Activated T-helper 1 cell treated with Interleukin-2 at 50 U/mL for 16 hours (primary cell): ENCODE data around the gene CCDC117.
"Not testable (repeated sequence)": the region's sequence is repeated elsewhere in the genome, so short reads cannot be mapped to it uniquely, and the experiment has no call there.

Experiments
- DNase-seq: peaks from one replicate; pipeline ENCODE4 v3.0.0-alpha.2; 2020; ENCODE audit warnings: low read depth

CCDC117 gene

GRCh38 chr22:28772633-28773460 lies at the start of gene CCDC117:
CCDC117 (plus strand) TSS chr22:28772695; CDS start chr22:28772850, 155 bp downstream.
- peak; percentile 83 for DNase-seq

- no peak for DNase-seq
Measured at GRCh38 chr22:28728002-28728401, 44.5 kb upstream of the CCDC117 start.

- no peak for DNase-seq
Measured at GRCh38 chr22:28728621-28729313, 43.7 kb upstream of the CCDC117 start.

GRCh38 chr22:28730179-28730578 lies 42.3 kb upstream of the CCDC117 start:
- DNase-seq: no peak

- no peak for DNase-seq
Measured at GRCh38 chr22:28734393-28734792, 38.1 kb upstream of the CCDC117 start.

GRCh38 chr22:28736301-28737155 lies 36.0 kb upstream of the CCDC117 start:
- no peak for DNase-seq

GRCh38 chr22:28737701-28738100 lies 34.8 kb upstream of the CCDC117 start:
- no peak for DNase-seq

GRCh38 chr22:28738876-28739275 lies 33.6 kb upstream of the CCDC117 start:
- not testable (repeated sequence) for DNase-seq

- no peak for DNase-seq
Measured at GRCh38 chr22:28741200-28741784, 31.2 kb upstream of the CCDC117 start.

- DNase-seq: peak; percentile 93
Measured at GRCh38 chr22:28741785-28742561, 30.5 kb upstream of the CCDC117 start, which contains the start of the genes CHEK2 and HSCB. CHEK2 (minus strand) TSS chr22:28741820; CDS start chr22:28734721, 7,099 bp downstream. HSCB (plus strand) TSS chr22:28742039; CDS start chr22:28742096, 57 bp downstream.

- DNase-seq: no peak
Measured at GRCh38 chr22:28742562-28742962, 29.9 kb upstream of the CCDC117 start.

- DNase-seq: no peak
Measured at GRCh38 chr22:28743852-28744251, 28.6 kb upstream of the CCDC117 start.

- no peak for DNase-seq
Measured at GRCh38 chr22:28750471-28750881, 22.0 kb upstream of the CCDC117 start.

GRCh38 chr22:28754512-28754911 lies 18.0 kb upstream of the CCDC117 start:
- DNase-seq: not testable (repeated sequence)

- no peak for DNase-seq
Measured at GRCh38 chr22:28759861-28760560, 12.5 kb upstream of the CCDC117 start.

GRCh38 chr22:28761449-28761755 lies 11.1 kb upstream of the CCDC117 start:
- no peak for DNase-seq

GRCh38 chr22:28762000-28762399 lies 10.5 kb upstream of the CCDC117 start:
- DNase-seq: not testable (repeated sequence)

- DNase-seq: no peak
Measured at GRCh38 chr22:28766628-28767027, 5.9 kb upstream of the CCDC117 start.

GRCh38 chr22:28768701-28769393 lies 3.6 kb upstream of the CCDC117 start:
- no peak for DNase-seq
